T-helper 9 cell (primary cell): Measurements from ENCODE around the gene GFRA4.

ENCODE experiments used
- DNase-seq: peaks from one replicate; pipeline ENCODE4 v3.0.0-alpha.2; 2020
- total RNA-seq, 2 donors: gene quantifications; one replicate each; lab custom pipeline; 2026; lab: John Stamatoyannopoulos, UW

The GFRA4 gene
- total RNA-seq = 0 reads per million in 2 donors

DNA sequence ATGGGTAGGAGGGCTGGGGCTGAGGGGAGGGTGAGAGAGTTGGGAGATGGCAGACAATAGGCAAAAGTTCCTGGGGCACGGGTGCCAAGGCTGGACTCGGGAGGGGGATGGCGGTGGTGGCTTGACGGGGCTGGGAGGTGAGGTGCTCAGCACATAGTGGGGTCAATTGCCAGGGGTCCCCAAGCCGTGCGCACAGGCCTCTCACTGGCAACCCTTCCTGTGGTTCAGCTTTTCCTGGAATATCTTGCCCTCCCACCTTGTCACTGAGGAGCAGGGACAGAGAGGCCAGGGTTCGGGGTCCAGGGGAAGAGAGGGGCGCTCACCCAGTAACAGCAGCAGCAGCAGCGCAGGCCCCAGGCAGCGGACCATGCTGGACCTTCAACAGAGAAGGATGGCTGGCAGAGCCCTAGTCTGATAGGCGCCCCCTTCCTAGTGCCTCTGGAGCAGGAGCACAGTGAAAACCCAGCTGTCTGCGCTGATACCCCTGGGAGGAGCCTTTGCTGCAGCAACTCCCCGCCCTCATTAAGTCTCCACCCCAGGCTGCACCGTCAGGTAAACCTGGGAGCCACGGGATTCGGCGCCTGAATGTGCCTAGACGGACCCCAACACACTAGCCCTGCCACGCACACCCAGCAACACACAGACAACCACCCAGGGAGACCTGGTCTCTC lies at the start of gene GFRA4:
GFRA4 (minus strand) TSS at position 369 of the 671 bp plus-strand sequence; CDS start at position 369, 0 bp downstream.
- no peak for DNase-seq

DNA sequence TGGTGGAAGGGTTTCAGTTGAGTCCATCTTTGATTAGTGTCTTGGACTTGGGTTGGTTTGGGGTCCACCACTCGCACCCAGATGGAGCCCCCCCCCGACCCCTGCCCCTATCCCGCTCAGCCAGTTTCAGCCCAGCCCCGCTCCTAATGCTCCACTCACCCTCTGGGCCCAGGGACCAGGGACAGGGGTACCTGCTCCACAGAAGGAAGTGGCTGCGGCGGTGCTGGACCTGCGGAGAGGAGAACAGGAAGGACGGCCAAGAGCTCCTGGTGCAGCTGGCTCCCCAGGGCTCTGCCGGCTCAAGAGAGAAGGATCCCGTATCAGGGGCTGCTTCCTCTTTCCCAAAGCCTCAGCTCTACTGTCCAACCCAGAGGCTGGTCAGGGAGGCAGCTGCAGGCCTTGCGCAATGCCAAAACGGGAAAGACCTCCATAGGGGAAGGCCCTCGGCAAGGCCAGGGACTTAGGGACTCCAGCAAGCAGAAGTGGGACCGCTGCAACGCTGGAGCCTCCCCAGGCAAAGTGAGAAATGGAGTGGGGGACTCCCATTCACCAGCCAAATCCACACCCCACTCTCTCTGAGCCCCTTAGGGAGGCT lies 49.2 kb upstream of the GFRA4 start, which contains the start of gene SIGLEC1:
SIGLEC1 (minus strand) TSS at position 322 of the 595 bp plus-strand sequence. CDS start 5,472 bp downstream, outside the sequence.
- no peak for DNase-seq

DNA sequence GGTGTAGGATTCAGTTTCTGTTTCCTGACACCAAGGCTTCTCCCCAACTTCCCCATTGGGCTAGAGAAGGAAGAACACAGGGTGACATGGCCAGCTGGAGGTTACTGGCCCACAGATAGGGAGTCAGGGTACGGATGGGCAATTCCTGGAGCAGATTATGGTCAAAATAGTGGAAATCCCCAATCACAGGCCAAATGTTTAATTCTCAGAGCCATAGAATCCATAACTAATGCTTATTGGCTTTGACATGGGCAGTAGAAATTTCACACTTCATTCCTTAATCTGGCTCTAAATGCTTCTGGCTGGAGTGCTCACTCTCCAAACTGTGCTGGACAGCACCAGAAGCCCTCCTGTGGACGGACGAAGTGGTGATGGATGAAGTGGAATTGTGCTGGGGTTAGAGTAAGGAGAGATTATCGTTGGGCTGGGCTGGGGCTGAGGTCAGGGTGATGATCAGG lies 48.3 kb upstream of the GFRA4 start:
- DNase-seq = no peak

- peak; percentile 82 for DNase-seq
Observed at GRCh38 chr20:3710703-3711483, 47.7 kb upstream of the GFRA4 start.

DNA sequence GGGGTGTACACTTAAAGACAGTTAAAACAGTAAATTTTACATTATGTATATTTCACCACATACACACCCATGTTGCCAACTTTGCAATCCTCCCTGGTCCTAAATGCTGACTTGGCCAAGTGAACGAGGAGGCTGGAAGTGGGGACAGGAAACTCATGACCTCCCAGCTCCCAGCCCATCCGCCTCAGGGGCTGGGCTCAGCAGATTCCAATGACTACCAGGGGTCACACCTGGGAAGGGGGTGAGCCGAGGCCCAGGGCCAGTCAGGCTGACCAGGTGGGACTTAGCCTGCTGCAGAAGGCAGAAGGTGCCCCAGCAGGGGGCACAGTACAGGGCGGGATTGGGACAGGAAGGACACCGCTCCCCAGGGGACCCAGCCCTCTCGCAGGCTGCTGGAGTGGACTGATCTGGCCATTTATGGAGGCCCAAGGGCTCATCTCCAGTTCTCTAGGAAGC lies 46.8 kb upstream of the GFRA4 start:
- DNase-seq = no peak

DNA sequence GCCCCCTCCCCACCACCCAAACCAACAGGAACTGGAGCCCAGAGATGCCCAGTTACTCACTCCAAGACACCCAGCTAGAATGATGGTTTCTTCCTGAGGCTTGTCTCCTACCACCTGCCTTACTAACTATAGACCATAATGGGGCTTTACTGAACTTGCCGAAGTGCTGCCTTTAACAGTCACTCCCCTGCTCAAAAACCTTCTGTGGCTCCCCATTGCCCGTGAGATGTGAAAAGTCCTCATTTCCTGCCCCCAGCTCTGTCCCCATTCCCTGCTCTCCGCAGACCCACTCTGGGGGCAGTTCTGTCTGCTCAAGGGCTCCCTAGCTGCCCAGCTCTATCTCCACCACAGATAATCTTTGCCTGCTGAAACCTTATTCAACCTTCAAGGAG lies 44.3 kb upstream of the GFRA4 start:
- no peak for DNase-seq

DNA sequence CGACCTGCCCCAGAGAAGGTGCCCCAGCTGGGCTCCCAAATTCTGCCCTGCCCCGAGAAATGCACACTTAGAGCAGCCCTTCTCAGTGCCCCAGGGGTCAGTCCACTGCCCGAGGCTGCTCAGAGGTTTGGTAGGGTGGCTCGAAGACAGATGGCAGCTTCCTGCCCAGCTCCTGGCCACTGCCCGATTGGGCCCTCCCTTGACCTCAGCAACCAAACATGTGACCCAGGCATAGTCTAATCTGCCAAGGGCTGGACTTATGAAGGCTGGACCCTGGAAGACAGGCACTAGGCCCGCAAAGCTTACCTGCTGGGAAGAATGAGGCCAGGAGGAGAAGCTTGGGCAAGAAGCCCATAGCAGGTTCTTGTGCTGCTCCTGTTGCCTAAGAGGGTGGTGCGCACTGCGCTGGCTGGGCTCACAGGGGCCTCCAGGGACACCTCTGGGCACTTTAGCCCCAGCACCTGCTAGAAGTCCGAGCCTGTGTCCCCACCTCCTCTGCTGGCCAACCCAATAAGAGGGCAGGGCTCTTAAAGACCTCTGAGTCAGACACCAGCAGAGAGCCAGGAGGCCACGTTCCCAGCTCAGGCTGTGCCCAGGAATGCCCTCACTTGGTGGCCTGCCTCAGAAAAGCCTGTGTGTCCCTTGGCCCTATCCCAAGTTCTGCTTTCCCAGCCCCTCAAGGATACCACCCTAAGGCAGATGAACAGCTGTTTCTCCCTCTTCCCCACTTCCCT lies 43.7 kb upstream of the GFRA4 start:
- no peak for DNase-seq

DNA sequence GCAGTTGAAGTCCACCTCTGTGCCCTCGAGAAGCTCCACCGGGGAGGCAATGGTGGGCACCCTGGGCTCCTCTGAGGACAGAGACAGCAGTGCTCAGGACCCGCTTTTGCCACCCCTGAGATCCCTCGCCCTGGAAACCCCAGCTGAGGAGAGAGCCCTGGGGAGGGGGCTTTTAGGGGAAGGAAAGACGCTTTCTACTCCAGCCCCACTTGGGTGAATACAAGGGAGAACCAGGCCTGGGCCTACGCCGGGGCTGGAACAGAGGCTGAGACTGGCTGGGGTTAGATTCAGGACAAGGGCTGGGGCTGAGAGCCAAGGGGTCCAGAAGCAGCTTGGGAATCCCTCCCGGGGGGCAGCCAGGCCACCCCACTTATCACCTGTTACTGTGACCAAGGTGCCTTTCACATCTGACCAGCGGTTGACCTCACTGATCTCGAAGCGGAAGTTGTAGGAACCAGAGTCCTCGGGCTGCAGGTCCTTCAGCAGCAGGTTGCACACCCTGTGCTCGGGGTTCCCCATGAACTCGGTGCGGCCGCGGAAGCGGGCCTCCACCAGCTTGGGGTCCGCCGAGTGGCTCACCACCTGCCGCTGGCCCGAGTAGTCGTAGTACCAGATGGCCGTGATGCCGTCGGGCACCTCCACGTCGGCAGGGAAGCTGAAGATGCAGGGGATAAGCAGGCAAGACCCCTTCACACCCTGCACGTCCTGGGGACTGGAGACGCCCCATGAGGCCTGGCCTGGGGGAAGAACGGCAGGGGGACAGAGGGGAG lies 43.0 kb upstream of the GFRA4 start:
- DNase-seq = no peak

DNA sequence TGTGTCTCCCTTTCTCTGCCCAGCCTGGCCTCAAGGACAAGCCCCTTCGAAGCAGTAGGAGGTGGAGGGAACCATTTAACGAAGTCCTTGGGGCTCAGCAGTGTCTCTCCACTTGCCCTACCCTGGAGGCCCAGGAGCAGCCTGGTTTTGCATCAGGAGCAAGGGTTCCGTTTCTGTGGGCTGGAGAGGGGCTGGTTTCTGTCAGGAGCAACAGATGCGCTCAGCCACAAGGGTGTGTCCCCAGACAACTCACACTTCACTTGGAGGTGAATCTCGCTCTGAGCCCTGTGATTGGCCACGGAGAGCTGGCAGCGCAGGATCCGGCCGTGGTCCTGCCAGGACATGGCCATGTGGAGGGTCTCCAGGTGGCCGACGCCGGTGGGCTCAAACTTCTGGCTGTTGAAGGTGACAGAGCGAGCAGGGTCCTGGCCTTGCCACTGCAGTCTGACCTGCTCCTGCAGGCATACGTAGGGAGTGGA lies 42.3 kb upstream of the GFRA4 start:
- no peak for DNase-seq

DNA sequence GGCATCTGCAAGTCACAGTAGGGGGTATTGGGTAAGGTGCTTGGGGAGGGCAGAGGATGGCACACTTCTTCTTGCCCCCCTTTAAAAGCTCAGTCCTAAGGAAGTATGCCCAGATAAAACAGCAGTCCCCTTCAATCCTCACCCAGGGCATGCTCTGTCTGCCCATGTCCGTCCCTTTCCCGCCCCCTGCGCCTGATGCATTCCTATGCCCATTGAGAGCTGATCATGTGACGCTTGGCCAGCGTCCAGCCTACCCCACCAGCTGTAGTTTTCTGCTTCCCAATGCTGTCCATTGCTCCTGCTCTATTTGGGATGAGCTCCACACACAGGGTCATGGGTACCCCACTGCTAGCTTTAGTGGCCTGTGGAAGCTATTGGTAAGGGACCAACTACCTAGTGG lies 40.9 kb upstream of the GFRA4 start:
- DNase-seq = no peak

- no peak for DNase-seq
Observed at GRCh38 chr20:3702611-3703391, 39.6 kb upstream of the GFRA4 start.

DNA sequence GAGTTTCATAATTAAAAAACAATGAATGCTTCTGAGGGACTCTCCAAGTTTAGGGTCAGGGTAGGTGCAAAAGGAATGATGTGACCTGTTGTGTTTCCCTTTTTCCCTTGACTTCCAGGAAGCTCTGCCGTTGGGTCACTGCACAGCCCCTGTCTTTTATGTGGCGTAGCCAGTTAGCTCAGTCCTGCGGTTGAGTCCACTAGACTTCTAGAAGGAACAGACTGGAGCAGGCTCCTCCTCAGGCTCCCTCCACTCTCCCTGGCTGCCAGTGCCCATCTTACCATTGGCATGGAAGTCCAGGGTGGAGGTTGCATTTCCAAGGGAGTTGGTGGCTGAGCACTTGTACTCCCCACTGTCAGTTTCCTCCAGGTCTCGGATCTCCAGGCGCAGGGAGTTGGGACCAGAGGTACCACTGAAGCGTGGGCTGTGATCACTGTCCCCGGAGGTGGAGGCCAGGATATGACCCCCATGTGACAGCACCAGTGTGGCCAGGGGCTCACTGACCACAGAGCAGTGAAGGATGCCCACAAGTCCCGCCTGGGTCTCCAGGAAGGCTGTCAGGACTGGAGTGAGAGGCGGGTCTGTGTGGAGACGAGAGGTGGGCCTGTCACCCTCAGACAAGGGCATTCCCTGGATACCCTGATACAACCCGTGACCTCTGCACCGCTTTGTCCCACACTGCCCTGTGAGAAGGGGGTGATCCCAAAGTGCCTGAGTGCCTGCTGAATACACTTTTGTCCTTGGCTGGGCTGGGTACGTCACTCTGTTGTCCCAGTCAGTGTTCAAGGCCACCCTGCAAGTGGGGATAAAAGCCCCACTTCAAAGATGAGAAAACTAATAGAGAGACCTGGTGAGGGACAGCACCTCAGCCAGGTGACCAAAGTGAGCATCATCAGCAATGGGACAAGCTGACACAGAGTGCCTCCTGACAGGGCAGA lies 38.1 kb upstream of the GFRA4 start:
- DNase-seq = no peak

DNA sequence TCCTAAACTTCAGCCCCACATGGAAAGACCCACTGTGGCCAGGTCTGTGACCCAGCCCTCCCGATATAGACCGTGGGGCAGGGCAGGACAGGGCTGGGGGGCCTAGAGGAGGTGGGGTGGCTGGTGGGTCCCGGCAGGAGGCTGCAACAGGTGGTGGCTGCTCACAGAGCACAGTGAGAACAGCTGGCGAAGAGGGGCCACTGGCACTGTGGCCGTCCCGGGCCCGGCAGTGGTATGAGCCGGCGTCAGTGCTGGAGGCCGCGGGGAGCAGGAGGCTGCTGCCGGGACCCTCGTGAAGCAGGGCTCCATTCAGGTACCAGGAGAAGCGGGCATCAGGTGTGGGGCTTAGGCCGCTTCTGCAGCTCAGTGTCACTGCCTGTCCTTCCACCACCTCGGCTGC lies 35.8 kb upstream of the GFRA4 start:
- no peak for DNase-seq

GRCh38 chr20:3698591-3699001 lies 35.4 kb upstream of the GFRA4 start:
- no peak for DNase-seq

- no peak for DNase-seq
Observed at GRCh38 chr20:3697588-3698305, 34.5 kb upstream of the GFRA4 start.

GRCh38 chr20:3696745-3697587 lies 33.8 kb upstream of the GFRA4 start:
- DNase-seq = no peak

GRCh38 chr20:3696200-3696599 lies 33.0 kb upstream of the GFRA4 start:
- no peak for DNase-seq

DNA sequence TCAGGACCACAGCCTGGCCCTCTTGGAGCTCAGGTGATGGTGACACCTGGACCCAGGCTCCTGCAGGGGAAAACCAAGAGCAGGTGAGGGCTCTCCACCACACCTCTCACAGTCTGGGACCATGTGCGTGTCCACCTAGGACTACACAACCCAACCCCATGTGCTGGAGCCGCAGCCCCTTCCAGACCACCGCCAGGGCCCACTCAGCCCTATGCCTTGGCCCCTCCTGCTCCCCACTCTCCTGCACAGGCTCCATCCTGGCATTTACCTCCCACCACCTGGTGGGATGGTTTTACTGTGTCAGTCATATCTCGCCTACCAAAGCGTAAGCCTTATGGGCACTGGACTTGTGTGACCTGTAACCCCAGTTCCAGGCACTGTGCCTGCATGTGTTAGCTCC lies 31.7 kb upstream of the GFRA4 start:
- DNase-seq = no peak
